HG03520 (cell line): ENCODE results near the gene DYNLT4.
A peak's percentile ranks its signal among the peaks of the same experiment; 100 is the strongest.
"Not testable (repeated sequence)": the region's sequence is repeated elsewhere in the genome, so short reads cannot be mapped to it uniquely, and the experiment has no call there.

Experiments
- ATAC-seq: cut with Tn5 transposase; IDR thresholded peaks from one replicate; pipeline ENCODE4 v1.9.1; 2021; ENCODE audit warnings: mild to moderate bottlenecking, moderate library complexity; ENCODE audit not compliant: unreplicated experiment

The DYNLT4 gene

DNA sequence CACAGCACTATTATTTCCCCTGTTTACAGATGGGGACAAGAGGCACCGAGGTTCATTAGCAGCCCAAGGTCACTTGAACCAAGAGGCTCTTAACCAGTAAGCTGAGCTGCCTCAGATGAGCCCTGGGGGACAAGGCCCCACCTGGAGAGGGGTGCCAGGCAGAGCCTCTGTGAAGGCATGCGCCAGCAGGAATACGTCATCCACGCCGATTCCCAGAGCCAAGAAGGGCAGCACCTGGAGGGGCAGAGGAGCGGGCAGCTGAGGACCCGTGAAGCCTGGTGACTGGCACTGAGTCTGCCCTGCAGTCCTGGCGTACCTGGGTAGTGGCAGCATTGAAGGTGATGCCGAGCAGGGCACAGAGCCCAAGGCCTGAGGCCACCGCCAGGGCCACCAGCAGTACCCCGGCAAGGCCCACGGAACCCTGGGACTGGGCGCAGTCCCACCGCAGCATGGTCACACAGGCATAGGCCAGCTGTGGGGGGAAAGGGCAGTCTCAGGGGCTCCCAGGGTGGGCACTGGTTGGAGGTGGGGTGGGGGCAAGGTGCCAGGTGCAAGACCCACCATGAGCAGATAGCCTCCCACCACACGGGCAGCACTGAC is 21.8 kb upstream of the DYNLT4 start:
- no peak for ATAC-seq

DNA sequence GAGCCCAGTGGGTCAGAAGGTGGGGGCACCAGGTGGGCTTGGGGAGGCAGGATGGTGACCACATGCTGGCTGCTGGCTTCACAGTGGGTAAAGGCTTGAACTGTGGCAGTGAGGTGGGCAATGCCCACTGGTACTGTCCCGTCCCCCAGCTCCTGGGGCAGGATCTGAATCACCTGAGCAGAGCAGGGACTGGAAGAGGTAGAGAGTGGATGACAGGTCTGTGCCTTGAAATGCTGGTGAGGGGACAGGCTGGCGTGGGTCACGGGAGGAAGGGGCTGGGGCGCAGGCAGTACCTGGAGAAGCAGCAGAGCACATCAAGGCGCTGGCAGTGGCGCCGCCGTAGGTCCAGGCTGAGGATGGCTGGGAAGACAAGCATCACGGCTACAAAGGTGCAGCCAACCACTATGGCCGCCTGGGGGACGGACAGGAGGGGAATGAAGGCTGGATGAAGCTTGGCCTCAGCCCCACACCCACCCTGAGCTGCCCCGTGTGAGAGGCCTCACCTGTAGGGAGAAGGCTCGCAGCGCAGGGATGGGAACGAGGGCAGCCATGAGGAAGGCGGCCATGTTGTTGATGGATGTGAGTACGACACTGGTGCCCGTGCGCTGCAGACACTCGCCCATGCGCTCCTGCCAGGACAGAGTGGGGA is 21.0 kb upstream of the DYNLT4 start:
- ATAC-seq = no peak

DNA sequence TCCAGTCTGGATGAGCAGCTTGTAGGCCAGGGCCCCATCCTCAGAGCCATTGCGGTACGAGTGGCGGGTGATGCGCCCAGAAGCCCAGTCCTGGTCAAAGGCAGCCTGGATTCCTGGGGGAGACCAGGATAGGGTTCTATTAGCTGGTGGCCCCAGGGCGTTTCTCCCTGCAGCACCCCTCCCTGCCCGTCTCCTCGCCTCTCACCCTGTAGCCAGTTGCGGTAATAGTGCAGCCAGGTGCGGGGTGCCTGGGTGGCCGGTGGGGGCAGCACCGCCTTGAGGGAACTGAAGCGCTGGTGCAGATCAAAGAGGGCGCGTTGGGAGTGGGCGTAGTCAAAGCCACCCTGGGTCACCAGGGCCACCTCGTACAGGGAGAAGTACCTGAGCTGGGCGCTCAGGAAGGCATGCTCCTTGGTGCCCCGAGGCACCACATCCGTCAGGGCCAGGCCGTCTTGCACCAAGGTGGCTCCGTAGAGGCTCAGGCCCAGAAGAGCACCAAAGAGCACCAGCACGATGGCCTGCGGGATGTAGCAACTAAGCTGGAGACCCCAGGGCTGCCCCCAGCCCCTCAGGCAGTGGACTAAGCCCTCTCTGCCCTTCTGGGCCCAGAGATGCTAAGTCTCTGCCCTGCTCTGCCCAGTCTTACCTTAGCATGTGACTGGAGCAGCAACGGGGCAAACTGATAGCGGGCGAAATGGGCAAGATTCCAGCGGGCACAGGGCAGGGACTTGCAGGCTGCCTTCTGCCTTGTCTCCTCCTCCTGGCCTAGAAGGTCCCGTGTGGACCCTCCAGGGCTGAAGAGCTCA is 20.2 kb upstream of the DYNLT4 start:
- ATAC-seq = no peak

DNA sequence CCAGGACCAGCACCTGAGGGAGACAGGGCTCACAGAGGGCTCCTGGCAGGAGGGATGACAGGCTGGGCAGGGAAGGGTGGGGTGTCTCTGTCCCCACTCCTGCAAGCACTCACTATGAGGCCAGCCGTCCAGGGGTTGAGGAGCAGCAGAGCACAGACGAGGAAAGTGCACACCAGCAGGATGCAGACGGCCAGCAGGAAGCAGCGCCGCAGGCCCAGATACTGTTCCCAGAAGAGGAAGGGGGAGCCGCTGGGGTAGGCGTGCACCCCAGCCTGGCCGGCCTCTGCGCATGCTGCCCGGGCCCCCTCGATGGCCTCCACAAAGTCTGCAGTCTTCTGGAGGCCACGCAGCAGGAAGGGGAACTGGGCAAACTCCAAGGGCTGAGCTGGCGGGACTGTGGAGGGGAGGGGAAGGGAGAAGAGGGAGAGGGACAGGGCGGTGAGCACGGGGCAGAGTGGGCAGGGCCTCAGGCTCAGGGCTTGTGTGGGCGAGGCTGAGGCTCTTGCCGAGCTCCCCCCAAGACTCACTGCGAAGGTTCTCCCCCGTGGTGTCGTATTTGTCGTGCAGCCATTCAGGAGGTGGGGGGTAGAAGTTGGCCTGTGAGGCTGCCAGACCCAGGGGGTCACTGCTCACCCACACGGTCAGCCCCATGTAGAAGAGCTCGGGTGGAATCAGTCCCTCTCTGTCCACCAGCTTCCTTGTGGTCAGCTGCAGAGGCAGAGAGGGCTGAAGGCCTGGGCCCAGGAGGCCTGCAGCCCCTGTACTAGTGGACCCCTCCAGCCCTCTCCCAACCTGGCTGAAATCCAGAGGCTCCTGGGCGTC is 19.4 kb upstream of the DYNLT4 start:
- no peak for ATAC-seq

DNA sequence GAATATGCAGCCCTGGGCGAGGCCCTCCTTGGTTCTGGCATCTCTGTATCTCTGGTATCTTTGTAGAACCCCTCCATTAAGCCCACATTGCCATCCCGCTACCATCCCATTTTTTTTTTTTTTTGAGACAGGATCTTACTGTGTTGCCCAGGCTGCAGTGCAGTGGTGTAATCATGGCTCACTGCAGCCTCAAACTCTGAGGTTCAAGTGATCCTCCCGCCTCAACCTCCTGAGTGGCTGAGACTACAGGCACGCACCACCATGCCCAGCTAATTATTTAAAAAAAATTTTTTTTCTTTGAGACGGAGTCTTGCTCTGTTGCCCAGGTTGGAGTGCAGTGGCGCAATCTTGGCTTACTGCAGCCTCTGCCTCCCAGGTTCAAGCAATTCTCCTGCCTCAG is 17.2 kb upstream of the DYNLT4 start:
- not testable (repeated sequence) for ATAC-seq

DNA sequence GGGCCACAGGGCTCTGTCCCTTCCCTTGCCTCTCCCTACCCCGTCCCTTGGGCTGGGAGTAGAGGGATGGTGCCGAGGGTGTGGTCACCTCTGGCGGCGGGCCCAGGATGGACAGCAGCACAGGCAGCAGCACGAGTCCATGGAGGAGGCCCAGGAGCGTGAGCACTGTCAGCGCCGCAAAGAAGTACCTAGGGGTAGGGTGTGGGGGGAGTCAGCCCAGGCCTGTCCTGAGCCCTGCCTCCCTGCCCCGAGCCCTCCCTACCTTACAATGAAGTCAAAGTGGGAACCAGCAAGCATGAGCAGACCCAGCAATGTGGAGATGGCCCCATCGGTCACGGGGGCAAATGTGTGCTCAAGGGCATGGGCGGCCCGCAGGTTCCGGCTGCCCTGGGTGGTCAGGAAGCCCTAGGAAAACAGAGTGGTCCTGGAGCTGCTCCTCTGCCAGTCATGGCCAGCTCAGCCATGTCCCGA is 15.9 kb upstream of the DYNLT4 start:
- no peak for ATAC-seq

DNA sequence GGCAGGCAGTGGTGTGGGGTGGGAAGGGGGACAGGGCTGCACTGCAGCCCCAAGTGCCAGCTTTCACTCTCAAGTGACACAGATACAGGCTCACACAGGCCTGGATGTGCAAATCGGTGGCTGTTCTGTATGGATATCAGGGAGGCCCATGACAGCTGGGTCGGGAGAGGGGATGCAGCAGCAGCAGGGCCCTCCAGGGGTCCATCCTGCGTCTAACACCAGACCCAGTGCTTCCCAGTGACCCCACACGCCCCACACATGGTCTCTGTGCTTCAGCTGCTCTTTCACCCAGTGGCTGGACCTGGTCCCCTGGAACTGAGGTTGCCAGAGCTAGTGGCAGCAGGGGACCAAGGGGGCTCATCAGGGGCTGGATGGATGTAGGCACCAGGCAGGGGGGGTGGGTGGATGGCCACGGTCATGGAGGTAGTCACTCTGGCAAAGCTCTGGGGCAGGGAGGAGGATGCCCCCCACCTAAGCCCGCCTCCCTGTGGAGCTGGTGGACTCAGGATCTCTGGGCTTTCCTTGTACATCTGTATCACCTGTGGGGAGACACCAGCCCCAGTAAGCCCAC is 15.1 kb upstream of the DYNLT4 start:
- no peak for ATAC-seq

DNA sequence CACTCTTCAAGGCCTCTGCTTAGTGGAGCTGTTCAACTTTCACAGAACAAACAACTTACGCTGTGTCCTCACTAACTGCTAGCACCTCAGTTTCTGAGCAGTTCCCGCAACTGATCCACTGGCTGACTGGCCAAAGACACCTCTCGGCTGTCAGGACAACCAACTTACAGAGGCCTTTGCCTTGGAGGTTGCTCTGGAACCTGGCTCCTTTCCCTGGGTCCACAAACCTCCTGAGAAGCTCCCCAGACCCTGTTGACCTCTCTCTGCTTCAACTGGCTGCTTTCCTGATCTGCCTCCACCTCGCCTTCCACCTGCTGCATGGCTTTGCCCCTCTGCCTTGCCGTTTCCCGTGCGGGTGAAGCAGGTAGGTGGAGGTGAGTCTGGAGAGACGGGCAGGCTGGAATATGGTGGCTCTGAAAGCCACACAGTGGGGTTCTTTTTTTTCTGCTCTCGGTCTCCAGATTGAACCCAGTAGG is 14.1 kb upstream of the DYNLT4 start:
- no peak for ATAC-seq

DNA sequence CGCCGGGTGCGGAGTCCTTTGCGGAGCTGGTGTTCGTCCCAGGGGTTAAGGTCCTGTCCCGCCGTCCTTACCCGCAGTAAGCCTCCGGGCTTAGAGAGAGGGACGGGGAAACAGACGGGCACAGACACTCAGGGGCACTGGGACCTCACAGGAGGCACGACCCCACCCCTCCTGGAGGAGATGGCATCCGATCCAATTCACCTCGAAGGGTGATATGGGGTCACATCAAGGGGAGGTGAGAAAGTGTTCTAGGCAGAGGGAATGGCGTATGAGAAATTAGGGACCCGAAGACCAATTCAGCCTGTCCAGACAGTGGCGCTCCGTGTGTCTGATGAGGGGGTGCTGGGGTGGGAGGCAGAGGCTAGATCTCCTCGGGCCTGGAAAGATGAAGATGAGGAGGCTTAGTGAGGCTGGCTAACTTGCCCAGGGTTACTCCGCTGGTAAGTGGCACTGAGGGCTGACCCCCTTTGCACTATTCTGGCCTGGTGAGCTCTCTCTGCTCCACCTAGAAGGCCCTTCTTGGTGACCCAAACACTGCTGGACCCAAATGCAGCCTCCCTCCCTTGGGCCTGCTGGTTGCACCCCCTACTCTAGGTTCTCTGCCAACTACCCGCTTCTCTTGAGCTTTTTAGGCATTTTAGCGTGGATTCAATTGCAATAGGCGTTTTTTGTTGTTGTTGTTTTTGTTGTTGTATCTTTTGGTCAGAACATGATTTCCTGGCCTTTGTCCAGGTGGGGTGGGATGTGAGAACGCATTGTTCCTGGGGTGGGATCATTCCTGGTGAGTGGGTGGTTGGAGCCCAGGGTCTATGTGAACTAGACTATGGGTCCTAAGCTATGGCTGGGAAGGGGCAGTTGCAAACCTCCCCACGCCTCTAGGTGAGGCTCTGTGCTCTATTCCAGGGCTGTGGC is 13.4 kb upstream of the DYNLT4 start:
- no peak for ATAC-seq

DNA sequence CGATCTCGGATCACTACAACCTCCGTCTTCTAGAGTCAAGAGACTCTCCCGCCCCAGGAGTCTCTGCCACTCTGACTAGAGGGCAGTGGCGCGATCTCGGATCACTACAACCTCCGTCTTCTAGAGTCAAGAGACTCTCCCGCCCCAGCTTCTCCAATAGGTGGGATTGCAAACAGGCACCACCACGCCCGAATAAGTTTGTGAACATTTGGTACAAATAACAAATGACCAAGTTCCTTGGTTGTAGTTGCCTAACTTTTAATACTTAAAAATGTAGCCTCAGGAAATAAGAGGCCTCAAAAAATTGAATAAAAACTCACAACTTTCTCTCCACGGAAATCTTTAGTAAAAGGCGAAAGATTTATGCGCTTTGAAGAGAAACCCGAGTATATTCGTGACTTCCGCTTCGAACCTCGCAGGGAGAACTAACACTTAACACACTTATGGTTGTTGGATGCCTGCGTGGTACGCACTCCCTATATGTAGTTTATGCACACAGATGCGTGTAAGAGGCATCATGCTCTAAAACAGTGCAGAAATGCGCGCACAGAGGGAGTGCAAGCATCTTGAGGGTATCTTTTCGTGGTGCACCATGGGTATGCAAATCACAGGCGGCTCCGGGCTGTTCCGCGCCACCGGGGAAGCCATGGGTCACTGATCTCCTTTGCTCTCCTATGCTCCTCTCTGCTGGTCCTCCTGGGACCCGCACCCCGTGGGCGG is 12.6 kb upstream of the DYNLT4 start:
- peak; percentile 71 for ATAC-seq

DNA sequence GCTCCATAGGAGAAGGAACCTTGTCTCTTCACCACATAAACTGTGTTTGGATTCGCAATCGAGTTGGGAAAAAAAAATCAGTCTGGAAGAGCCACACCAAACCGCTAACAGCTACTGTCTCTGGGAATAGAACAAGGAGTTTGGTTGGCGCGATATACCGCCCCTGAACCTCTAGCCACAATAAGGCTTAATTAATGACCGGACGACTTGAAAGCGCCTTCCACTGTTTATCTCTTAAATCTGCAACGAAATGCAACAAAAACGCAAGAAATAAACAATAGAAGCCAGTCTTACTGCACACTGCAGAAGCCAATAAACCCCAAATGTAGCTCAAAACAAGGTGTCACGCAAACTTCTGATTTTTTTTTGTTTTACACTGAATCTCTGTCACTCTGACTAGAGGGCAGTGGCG is 12.1 kb upstream of the DYNLT4 start:
- ATAC-seq = no peak

DNA sequence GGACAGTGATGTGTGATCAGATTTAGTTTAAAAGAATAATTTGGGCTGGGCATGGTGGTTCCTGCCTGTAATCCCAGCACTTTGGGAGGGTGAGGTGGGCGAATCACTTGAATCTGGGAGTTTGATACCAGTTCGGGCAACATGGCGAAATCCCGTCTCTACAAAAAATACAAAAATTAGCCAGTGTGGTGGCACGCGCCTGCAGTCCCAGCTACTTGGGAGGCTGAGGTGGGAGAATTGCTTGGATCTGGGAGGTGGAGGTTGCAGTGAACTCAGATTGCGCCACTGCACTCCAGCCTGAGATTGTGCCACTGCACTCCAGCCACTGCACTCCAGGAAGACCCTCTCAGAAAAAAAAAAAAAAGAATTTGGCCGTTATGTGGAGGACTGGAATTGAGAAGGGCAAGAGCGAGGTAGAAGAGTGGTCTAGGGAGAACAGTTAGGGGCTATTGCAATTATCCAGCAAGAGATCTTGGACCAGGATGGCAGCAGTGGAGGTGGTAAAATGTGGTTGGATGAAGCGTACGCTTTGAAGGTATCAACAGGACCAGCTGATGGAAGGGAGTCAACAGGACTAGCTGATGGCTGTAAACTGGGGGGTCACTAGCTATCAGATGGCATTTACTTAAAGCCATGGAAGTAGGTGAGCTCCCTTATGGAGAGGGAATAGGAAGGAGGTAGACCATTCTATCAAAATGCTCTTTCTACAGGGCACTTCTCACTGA is 10.8 kb upstream of the DYNLT4 start:
- ATAC-seq = no peak

DNA sequence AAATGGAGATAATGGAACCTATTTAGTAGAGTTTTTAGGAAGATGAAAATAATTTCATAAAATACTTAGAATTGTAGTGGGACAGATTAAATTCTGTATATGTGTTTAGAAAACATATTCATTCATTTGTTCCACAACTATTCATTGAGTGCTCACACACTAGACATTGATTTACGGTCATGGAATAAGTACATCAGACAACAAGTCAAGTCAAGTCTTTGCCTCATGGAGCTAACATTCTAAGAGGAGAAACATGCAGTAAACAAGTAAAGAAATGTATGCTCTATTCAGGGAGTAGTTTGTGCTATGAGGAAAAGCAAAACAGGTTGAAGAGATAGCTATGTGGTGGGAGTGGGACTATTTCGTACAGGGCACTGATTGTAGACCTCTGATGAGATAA is 10.2 kb upstream of the DYNLT4 start:
- no peak for ATAC-seq

DNA sequence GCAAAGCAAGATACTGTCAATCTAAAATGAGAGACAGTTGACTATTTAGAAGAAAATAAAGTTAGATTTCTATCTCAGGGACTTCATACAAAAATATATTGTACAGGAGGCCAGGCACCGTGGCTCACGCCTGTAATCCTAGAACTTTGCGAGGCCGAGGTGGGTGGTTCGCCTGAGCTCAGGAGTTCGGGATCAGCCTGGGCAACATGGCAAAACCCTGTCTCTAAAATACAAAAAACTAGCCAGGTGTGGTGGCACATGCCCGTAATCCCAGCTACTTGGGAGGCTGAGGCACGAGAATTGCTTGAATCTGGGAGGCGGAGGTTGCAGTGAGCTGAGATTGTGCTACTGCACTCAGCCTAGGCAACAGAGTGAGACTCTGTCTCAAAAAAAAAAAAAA is 8.8 kb upstream of the DYNLT4 start:
- not testable (repeated sequence) for ATAC-seq

DNA sequence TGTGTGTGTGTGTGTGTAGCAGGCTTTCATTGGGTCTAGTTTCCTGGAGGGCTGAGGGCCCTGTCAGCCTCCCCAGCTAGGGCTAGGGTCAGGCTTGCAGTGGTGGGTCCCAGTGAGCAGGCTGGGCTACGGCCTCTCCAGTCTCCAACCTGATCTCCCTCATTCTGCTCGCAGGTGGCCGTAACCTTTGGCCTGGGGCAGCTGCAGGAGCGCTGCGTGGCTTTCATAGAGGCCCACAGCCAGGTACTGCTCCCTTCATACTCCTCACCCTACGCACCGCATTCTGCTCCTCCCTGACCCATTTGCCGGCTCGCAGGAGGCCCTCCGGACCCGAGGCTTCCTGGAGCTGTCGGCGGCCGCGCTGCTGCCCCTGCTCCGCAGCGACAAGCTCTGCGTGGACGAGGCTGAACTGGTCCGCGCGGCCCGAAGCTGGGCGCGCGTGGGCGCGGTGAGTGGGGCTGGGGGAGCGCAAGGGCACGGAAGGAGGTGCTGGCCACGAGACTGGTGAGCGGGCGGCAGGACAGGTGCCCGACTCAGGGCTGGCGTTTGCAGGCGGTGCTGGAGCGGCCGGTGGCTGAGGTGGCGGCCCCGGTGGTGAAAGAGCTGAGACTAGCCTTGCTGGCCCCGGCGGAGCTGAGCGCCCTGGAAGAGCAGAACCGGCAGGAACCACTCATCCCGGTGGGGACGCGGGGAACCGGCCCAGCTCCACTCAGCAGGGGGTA is 5.8 kb upstream of the DYNLT4 start:
- ATAC-seq = no peak

DNA sequence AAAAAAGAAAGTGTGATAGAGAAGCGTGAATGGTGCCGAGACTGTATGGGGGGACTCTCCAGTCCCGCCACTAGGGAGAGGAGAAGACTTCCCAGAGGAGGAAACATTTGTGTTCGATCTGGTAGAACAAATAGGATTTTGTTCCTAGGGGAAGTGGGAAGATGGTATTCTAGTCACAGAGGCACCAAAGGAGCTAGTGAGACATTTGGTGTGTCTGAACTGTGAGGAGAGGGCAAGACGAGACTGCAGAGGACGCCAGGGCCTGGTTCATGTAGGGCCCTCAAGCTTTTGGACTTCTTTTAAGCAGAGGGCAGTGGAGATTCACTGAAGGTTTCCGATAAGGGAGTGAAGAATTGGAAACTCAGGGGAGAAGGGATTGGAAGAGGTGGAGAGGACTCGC is 4.1 kb upstream of the DYNLT4 start:
- no peak for ATAC-seq

DNA sequence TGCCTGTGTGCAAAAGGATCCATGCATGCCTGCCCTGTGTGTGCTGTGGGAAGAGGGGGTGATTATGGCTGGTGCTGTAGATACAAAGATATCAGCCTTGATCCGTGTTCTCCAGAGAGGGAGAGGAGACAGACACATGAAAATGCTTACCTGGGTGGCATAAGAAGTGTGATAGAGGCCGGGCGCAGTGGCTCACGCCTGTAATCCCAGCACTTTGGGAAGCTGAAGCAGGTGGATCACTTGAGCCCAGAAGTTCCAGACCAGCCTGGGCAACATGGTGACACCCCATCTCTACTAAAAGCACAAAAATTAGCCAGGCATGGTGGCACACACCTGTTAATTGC is 3.6 kb upstream of the DYNLT4 start:
- ATAC-seq = not testable (repeated sequence)
